C4-2B (cell line): ENCODE measurements around the gene HMGCR.

ENCODE experiments used
- H3K27ac ChIP-seq: fragments of 450-650 bp; 2 replicates; pipeline ENCODE4 v1.5.1; 2017
- ZFX ChIP-seq: fragments of 450-650 bp; IDR thresholded peaks from 2 replicates; pipeline ENCODE4 v1.6.1; 2017
- TF ChIP-seq, protein P1 (sequence below): fragments of 450-650 bp; conservative IDR thresholded peaks from 2 replicates; pipeline ENCODE4 v1.5.1; 2017; ENCODE audit warnings: mild to moderate bottlenecking

Gene HMGCR

DNA sequence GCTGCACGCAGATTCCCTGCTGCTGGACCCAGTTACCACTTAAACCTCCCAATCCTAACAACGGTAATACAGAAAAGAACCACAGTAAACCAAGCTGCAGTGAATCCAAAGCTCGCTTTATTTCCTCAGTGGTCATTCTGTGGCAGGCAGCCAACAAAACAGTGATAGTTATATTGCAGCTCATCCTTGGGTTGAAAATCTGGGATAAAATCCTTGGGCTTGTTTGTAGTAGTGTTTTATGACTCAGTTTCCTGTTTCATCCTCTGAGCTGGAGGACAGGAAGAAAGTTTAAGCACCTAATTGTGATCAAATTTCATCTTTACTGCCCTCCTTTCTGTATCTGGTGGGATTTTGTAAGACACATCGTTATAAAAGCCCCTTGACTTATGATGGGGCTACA lies 31.4 kb downstream of the HMGCR start:
- no peak for TF ChIP-seq ZFX
- TF ChIP-seq, protein P1, sequence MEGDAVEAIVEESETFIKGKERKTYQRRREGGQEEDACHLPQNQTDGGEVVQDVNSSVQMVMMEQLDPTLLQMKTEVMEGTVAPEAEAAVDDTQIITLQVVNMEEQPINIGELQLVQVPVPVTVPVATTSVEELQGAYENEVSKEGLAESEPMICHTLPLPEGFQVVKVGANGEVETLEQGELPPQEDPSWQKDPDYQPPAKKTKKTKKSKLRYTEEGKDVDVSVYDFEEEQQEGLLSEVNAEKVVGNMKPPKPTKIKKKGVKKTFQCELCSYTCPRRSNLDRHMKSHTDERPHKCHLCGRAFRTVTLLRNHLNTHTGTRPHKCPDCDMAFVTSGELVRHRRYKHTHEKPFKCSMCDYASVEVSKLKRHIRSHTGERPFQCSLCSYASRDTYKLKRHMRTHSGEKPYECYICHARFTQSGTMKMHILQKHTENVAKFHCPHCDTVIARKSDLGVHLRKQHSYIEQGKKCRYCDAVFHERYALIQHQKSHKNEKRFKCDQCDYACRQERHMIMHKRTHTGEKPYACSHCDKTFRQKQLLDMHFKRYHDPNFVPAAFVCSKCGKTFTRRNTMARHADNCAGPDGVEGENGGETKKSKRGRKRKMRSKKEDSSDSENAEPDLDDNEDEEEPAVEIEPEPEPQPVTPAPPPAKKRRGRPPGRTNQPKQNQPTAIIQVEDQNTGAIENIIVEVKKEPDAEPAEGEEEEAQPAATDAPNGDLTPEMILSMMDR = no peak
- no peak overlapping the region for H3K27ac ChIP-seq

DNA sequence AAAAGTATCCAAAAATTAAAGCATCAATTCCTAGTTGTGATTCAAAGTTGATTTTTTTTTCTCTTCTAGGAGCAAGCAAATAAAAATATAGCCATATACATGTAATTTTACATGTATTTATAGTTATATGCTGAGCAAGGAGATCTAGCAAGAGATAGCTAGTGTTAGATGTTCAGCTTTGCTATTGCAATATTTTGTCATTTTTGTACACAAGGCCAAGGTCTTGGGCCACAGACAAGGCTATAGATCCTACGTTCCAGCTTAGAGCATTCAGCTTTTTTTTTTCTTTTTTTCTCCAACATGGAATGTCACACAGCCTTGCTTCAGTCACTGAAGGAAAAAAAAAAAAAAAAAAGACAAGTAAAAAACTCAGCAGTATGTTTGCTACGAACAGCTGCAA lies 36.8 kb downstream of the HMGCR start:
- TF ChIP-seq, protein P1 = no peak
- no peak for TF ChIP-seq ZFX
- H3K27ac ChIP-seq = no peak overlapping the region

DNA sequence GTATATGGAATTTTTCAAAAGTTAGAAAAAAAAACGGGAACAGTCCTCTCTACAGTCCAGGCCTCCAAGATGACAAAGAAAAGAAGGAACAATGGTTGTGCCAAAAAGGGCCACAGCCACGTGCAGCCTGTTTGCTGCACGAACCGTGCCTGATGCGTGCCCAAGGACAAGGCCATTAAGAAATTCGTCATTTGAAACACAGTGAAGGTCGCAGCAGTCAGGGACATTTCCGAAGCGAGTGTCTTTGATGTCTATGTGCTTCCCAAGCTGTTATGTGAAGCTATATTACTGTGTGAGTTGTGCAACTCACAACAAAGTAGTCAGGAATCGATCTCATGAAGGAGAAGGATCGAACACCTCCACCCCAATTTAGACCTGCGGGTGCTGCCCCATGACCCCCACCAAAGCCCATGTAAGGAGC lies 37.4 kb downstream of the HMGCR start:
- no peak for TF ChIP-seq ZFX
- TF ChIP-seq, protein P1 = no peak

DNA sequence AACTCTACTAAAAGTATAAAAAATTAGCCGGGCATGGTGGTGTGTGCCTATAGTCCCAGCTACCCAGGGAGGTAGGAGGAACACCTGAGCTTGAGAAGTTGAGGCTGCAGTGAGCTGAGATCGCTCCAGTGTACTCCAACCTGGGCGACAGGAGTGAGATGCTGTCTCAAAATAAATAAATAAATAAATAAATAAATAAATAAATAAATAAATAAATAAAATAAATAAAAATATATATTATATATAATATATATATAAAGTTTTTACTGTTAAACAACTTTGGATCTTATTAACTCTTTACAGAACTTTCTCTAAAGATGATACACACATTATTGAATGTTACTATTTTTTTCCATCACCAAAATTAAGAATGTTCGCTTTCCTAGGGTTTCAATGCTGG lies 38.4 kb downstream of the HMGCR start:
- TF ChIP-seq, protein P1 = no peak
- no peak for TF ChIP-seq ZFX
- no peak overlapping the region for H3K27ac ChIP-seq

More for the DNA sequence above, 37.4 kb downstream of the HMGCR start:
- no peak overlapping the region for H3K27ac ChIP-seq

DNA sequence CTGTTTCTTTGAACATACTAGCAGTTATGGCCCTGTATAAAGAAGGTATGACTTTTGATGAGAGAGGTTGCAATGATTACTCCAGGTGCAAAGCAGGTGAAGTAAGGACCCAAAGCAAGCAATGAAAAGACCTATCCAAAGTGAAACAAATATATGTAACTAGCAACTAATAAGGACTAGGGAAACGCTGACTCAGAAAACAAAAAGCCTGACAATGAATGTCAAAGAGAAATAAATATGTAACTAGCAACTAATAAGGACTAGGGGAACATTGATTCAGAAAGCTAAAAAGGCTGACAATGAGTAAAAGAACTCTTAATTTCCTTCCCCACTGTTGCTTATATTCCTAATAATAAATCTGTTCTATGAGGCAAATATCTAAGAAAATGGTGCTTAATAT lies 43.1 kb downstream of the HMGCR start:
- no peak overlapping the region for H3K27ac ChIP-seq
- TF ChIP-seq, protein P1 = no peak
- TF ChIP-seq ZFX = no peak

DNA sequence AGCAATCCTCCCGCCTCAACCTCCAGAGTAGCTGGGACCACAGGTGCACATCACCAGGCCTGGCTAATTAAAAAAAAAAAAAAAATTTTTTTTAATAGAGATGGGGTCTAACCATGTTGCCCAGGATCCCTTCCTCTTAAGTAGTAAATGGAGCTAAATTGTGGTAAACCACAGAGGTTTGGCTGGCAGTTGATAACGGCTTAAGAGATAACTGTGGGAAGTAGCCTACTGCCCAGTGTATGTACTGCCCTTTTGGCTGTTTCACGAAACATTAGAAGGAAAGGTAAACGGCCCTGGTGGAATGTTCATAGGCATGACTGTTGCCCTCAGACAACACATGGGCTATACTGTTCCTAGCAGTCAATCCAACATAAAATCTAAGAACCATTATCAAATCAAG lies 44.4 kb downstream of the HMGCR start:
- TF ChIP-seq ZFX = no peak
- TF ChIP-seq, protein P1 = no peak

DNA sequence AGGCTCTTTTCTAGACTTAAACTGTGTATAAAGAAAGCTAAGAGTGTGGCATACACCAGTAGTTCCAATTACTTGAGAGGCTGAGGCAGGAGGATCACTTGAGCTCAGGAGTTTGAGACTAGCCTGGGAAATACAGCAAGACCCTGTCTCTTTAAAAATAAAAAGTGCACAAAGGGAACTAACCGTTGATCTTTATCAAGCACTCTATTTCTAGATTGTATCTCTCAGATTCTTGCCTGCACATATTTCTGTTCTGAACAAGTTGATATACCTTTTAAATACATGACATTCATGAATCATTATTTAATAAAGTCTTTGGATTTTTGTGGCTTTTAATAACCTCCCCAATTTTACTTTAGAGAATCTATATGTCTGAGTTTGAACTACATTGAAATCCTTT lies 47.2 kb downstream of the HMGCR start:
- H3K27ac ChIP-seq = no peak overlapping the region
- TF ChIP-seq, protein P1 = no peak
- TF ChIP-seq ZFX = no peak

More for the DNA sequence above, 44.4 kb downstream of the HMGCR start:
- no peak overlapping the region for H3K27ac ChIP-seq
